Urinary bladder (tissue), 4 donors: ENCODE data around the gene FCGBP. TPM values are rescaled to one million over a fixed set of nuclear protein-coding genes. Genes with fewer than 3 reads are reported as not detected.
"Not testable (repeated sequence)": the region's sequence is repeated elsewhere in the genome, so short reads cannot be mapped to it uniquely, and the experiment has no call there.

Experiments used
- DNase-seq: peaks from one replicate; pipeline ENCODE4 v3.0.0-alpha.2; 2015; ENCODE audit errors: extremely low spot score
- H3K27ac ChIP-seq: one replicate; pipeline ENCODE4 v1.5.1; 2013; ENCODE audit warnings: low read depth, mild to moderate bottlenecking, moderate library complexity
- H3K36me3 ChIP-seq: one replicate; pipeline ENCODE4 v1.6.1; 2013; ENCODE audit warnings: mild to moderate bottlenecking, moderate library complexity; ENCODE audit not compliant: insufficient read depth
- H3K4me1 ChIP-seq: one replicate; pipeline ENCODE4 v1.6.1; 2013; ENCODE audit warnings: mild to moderate bottlenecking, moderate library complexity; ENCODE audit not compliant: insufficient read depth
- H3K4me3 ChIP-seq: one replicate; pipeline ENCODE4 v1.5.1; 2013; ENCODE audit warnings: low read depth, low read length
- WGBS: extraction: QIAGEN DNeasy Blood & Tissue Kit; methylation state at CpG from one replicate; pipeline ENCODE4 v1.1.7; 2013; 5-methylcytosine and 5-hydroxymethylcytosine counted together
- polyA plus RNA-seq: library from polyadenylated mRNA; stranded (reverse); fragments of 200-250 nt; gene quantifications from one replicate; pipeline ENCODE4 v1.2.3, GENCODE V29; 2013
- total RNA-seq: library from RNA; depleted of rRNA; stranded (reverse); fragments of >200 nt; gene quantifications from one replicate; pipeline ENCODE4 v1.2.3, GENCODE V29; 2014
- donor health status: healthy with polysubstance abuse.
- donor health status: healthy.

The FCGBP gene
- total and polyA plus RNA-seq, 2 donors = 7.7 to 9.4 TPM

GRCh38 chr19:39901681-39902080 lies 32.8 kb downstream of the FCGBP start:
- 92% methylated on average over 6 of the region's 7 CpGs for WGBS
- not testable (repeated sequence) for DNase-seq, H3K27ac ChIP-seq, H3K36me3 ChIP-seq, H3K4me3 ChIP-seq, H3K4me1 ChIP-seq

- WGBS = 54% methylated on average over 5 of the region's 6 CpGs
- not testable (repeated sequence) for H3K27ac ChIP-seq, DNase-seq, H3K4me3 ChIP-seq, H3K36me3 ChIP-seq, H3K4me1 ChIP-seq
Observed at GRCh38 chr19:39898858-39899257, 35.6 kb downstream of the FCGBP start.

- H3K27ac ChIP-seq, H3K4me1 ChIP-seq, H3K36me3 ChIP-seq, DNase-seq, H3K4me3 ChIP-seq: not testable (repeated sequence)
- WGBS = 10% methylated on average over 13 of the region's 13 CpGs
Observed at GRCh38 chr19:39897511-39898245, 36.8 kb downstream of the FCGBP start.

GRCh38 chr19:39895096-39895495 lies 39.3 kb downstream of the FCGBP start:
- H3K4me1 ChIP-seq, H3K4me3 ChIP-seq, H3K36me3 ChIP-seq, H3K27ac ChIP-seq, DNase-seq: not testable (repeated sequence)
- 88% methylated on average over 11 of the region's 11 CpGs for WGBS

- not testable (repeated sequence) for H3K36me3 ChIP-seq, H3K4me3 ChIP-seq, H3K27ac ChIP-seq, H3K4me1 ChIP-seq, DNase-seq
- 78% methylated on average over 14 of the region's 16 CpGs for WGBS
Observed at GRCh38 chr19:39894236-39894606, 40.2 kb downstream of the FCGBP start.

- DNase-seq, H3K4me3 ChIP-seq, H3K27ac ChIP-seq, H3K36me3 ChIP-seq, H3K4me1 ChIP-seq: not testable (repeated sequence)
- 72% methylated on average over 26 of the region's 29 CpGs for WGBS
Observed at GRCh38 chr19:39893366-39894235, 40.8 kb downstream of the FCGBP start.

- DNase-seq, H3K36me3 ChIP-seq, H3K4me1 ChIP-seq, H3K4me3 ChIP-seq, H3K27ac ChIP-seq: not testable (repeated sequence)
- 83% methylated on average over 5 of the region's 5 CpGs for WGBS
Observed at GRCh38 chr19:39892506-39892902, 41.9 kb downstream of the FCGBP start.

- WGBS = 44% methylated on average over 64 of the region's 64 CpGs
- H3K4me1 ChIP-seq, H3K27ac ChIP-seq, H3K4me3 ChIP-seq, DNase-seq, H3K36me3 ChIP-seq: not testable (repeated sequence)
Observed at GRCh38 chr19:39891660-39892505, 42.6 kb downstream of the FCGBP start.

GRCh38 chr19:39890755-39891551 lies 43.5 kb downstream of the FCGBP start:
- no peak for DNase-seq
- WGBS = 82% methylated on average over 17 of the region's 17 CpGs
- Histone ChIP-seq H3K27ac (no peak overlapping the region), H3K36me3 (no peaks in the 10 kb centered on the region), H3K4me1 (no peaks in the 10 kb centered on the region), H3K4me3 (no peak overlapping the region)

- 90% methylated on average over 18 of the region's 20 CpGs for WGBS
- not testable (repeated sequence) for H3K36me3 ChIP-seq, H3K27ac ChIP-seq, DNase-seq, H3K4me1 ChIP-seq, H3K4me3 ChIP-seq
Observed at GRCh38 chr19:39889872-39890754, 44.3 kb downstream of the FCGBP start.

GRCh38 chr19:39887456-39887951 lies 46.9 kb downstream of the FCGBP start:
- WGBS = 33% methylated on average over 3 of the region's 3 CpGs
- not testable (repeated sequence) for H3K27ac ChIP-seq, H3K36me3 ChIP-seq, DNase-seq, H3K4me3 ChIP-seq, H3K4me1 ChIP-seq
